OCI-LY1 (cell line): ENCODE results near the gene POU2F2.

ENCODE experiments used
- H2AFZ ChIP-seq: fragments of 200-600 bp; sonication (generic), shearing (Covaris generic); 2 replicates; pipeline ENCODE4 v1.6.0; 2014; ENCODE audit warnings: antibody characterized with exemption, mild to moderate bottlenecking, low read length
- H3F3A ChIP-seq: fragments of 200-600 bp; sonication (generic), shearing (Covaris generic); 2 replicates; pipeline ENCODE4 v1.6.0; 2014; ENCODE audit warnings: mild to moderate bottlenecking, antibody characterized with exemption, low read length, moderate library complexity; ENCODE audit not compliant: insufficient read depth
- H3K27ac ChIP-seq: fragments of 200-600 bp; sonication (generic); 2 replicates; pipeline ENCODE4 v1.5.1; 2014; ENCODE audit warnings: low read length, mixed run types, mild to moderate bottlenecking, low read depth; ENCODE audit not compliant: poor library complexity, severe bottlenecking
- H3K27me3 ChIP-seq: fragments of 200-600 bp; sonication (generic); 2 replicates; pipeline ENCODE4 v1.6.0; 2014; ENCODE audit warnings: antibody characterized with exemption, mild to moderate bottlenecking, low read length, moderate library complexity; ENCODE audit not compliant: insufficient read depth
- H3K36me3 ChIP-seq: fragments of 200-600 bp; sonication (generic); 2 replicates; pipeline ENCODE4 v1.6.1; 2014; ENCODE audit warnings: mild to moderate bottlenecking, antibody characterized with exemption, low read length, moderate library complexity, mixed read lengths; ENCODE audit not compliant: insufficient read depth
- H3K4me1 ChIP-seq: fragments of 200-600 bp; sonication (generic); 2 replicates; pipeline ENCODE4 v1.5.1; 2014; ENCODE audit warnings: mild to moderate bottlenecking, low read length, moderate library complexity; ENCODE audit not compliant: insufficient read depth, severe bottlenecking
- H3K4me2 ChIP-seq: fragments of 200-600 bp; sonication (generic), shearing (Covaris generic); 2 replicates; pipeline ENCODE4 v1.6.1; 2014; ENCODE audit warnings: low read length
- H3K4me3 ChIP-seq: fragments of 200-600 bp; sonication (generic); 2 replicates; pipeline ENCODE4 v1.5.1; 2014; ENCODE audit warnings: low read length, low read depth, mild to moderate bottlenecking, mixed read lengths; ENCODE audit not compliant: poor library complexity, severe bottlenecking
- H3K79me2 ChIP-seq: fragments of 200-600 bp; shearing (Covaris generic); 2 replicates; pipeline ENCODE4 v1.6.1; 2016; ENCODE audit warnings: mixed run types, low read length, mixed read lengths; ENCODE audit not compliant: insufficient read depth
- H3K9ac ChIP-seq: fragments of 200-600 bp; sonication (generic), shearing (Covaris generic); 2 replicates; pipeline ENCODE4 v1.6.1; 2014; ENCODE audit warnings: mild to moderate bottlenecking, low read length, mixed read lengths
- H3K9me2 ChIP-seq: fragments of 200-600 bp; sonication (generic), shearing (Covaris generic); 2 replicates; pipeline ENCODE4 v1.6.1; 2014; ENCODE audit warnings: low read depth, mild to moderate bottlenecking, low read length, mixed read lengths
- H3K9me3 ChIP-seq: fragments of 200-600 bp; shearing (Covaris generic); 2 replicates; pipeline ENCODE4 v1.6.1; 2014; ENCODE audit warnings: low read length, mixed read lengths
- H4K20me1 ChIP-seq: fragments of 200-600 bp; sonication (generic), shearing (Covaris generic); 2 replicates; pipeline ENCODE4 v1.6.0; 2016; ENCODE audit warnings: mild to moderate bottlenecking, low read length; ENCODE audit not compliant: insufficient read depth
- EZH2 ChIP-seq: fragments of 200-600 bp; sonication (generic), shearing (Covaris generic); IDR thresholded peaks from 2 replicates; pipeline ENCODE4 v1.8.0; 2017; ENCODE audit warnings: borderline replicate concordance, mixed run types, mild to moderate bottlenecking, antibody characterized with exemption, low read length, moderate library complexity, mixed read lengths
- TF ChIP-seq, protein P1 (sequence below): fragments of 200-600 bp; sonication (generic), shearing (Covaris generic); IDR thresholded peaks from 2 replicates; pipeline ENCODE4 v1.5.1; 2017; ENCODE audit warnings: mild to moderate bottlenecking, antibody characterized with exemption, low read length, moderate library complexity, mixed read lengths

Gene POU2F2

DNA sequence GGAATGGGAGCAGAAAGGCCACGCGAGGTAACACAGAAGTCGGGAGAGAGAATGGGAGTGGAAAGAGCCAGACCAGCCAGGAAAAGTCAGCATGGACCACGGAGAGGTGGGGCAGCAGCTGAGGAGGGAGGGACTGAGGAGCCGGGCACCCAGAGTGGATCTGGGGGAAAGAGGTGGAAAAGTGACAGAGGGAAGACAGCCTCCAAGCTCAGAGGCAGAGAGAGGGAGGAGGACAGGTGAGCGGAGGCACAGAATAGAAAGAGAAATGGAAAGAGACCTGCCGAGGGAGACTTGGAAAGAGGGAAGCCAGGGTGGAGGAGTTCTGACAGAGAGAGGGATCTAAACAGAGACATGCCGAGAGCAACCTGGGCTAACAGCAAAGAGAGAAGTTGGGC, 63.9 kb downstream of the POU2F2 start:
- no peak overlapping the region for H3K4me3 ChIP-seq
- no peak overlapping the region for H3K27ac ChIP-seq

GRCh38 chr19:42067315-42067888, 64.8 kb downstream of the POU2F2 start:
- no peaks in the 10 kb centered on the region for H4K20me1 ChIP-seq
- H3K4me3 ChIP-seq, result no peak overlapping the region
- no peaks in the 10 kb centered on the region for H3K79me2 ChIP-seq
- H3K9ac ChIP-seq, result no peak overlapping the region
- H3K27ac ChIP-seq, result no peak overlapping the region
- no peaks in the 10 kb centered on the region for H3F3A ChIP-seq
- H3K36me3 ChIP-seq, result no peaks in the 10 kb centered on the region
- H3K27me3 ChIP-seq, result no peaks in the 10 kb centered on the region
- H2AFZ ChIP-seq, result no peak overlapping the region
- no peak overlapping the region for H3K4me2 ChIP-seq
- H3K4me1 ChIP-seq, result no peaks in the 10 kb centered on the region
- H3K9me3 ChIP-seq, result no peaks in the 10 kb centered on the region
- H3K9me2 ChIP-seq, result no peaks in the 10 kb centered on the region
- no peak for TF ChIP-seq EZH2
- TF ChIP-seq, protein P1, sequence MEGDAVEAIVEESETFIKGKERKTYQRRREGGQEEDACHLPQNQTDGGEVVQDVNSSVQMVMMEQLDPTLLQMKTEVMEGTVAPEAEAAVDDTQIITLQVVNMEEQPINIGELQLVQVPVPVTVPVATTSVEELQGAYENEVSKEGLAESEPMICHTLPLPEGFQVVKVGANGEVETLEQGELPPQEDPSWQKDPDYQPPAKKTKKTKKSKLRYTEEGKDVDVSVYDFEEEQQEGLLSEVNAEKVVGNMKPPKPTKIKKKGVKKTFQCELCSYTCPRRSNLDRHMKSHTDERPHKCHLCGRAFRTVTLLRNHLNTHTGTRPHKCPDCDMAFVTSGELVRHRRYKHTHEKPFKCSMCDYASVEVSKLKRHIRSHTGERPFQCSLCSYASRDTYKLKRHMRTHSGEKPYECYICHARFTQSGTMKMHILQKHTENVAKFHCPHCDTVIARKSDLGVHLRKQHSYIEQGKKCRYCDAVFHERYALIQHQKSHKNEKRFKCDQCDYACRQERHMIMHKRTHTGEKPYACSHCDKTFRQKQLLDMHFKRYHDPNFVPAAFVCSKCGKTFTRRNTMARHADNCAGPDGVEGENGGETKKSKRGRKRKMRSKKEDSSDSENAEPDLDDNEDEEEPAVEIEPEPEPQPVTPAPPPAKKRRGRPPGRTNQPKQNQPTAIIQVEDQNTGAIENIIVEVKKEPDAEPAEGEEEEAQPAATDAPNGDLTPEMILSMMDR, result no peak

More for the DNA sequence above, 63.9 kb downstream of the POU2F2 start:
- Histone ChIP-seq H4K20me1 (no peaks in the 10 kb centered on the region), H3K36me3 (no peaks in the 10 kb centered on the region), H3K4me1 (no peaks in the 10 kb centered on the region), H3K4me2 (no peak overlapping the region), H3K79me2 (no peaks in the 10 kb centered on the region), H3F3A (no peaks in the 10 kb centered on the region), H3K9me2 (no peaks in the 10 kb centered on the region), H2AFZ (no peak overlapping the region), H3K9me3 (no peaks in the 10 kb centered on the region), H3K9ac (no peak overlapping the region), H3K27me3 (no peaks in the 10 kb centered on the region)
- TF ChIP-seq EZH2, result no peak
- TF ChIP-seq, protein P1, result no peak

DNA sequence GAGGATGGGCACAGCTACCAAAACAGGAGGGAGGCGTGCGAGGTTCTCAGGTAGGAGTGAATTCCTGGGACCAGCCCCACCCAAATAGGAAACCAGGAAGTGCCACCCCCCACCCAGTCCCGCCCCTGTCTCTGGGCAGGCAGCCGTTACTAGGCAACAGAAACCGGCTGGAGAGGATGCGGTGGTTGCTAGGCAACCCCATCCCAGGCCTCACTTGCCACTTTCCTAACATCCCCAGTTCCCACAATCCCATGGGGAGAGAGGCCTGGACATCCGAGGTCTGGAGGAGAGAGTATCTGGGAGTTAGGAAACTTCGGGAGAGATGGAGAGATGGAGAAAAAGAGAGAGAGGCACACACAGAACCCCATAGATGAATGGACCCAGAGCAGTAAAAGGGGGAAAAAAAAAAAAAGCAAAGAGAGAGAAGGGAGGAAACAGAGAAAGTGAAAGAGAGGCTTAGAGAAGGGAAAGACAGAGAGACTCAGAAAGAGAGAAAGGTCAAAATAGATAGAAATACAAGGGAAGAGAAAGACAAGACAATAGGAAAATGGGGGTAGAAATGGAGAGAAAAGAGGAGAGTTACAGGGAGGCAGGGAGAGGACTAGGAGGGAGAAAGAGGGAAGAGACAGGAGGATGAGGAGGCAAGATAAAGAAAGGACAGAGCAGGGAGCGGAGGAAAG, 66.0 kb downstream of the POU2F2 start:
- Histone ChIP-seq H3K4me3 (no peak overlapping the region), H3K27ac (no peak overlapping the region), H3K4me1 (no peaks in the 10 kb centered on the region), H2AFZ (no peak overlapping the region), H3K4me2 (no peak overlapping the region), H4K20me1 (no peaks in the 10 kb centered on the region), H3K79me2 (no peaks in the 10 kb centered on the region), H3K9me2 (no peaks in the 10 kb centered on the region), H3F3A (no peaks in the 10 kb centered on the region), H3K9me3 (no peaks in the 10 kb centered on the region), H3K27me3 (no peaks in the 10 kb centered on the region), H3K36me3 (no peaks in the 10 kb centered on the region), H3K9ac (no peak overlapping the region)
- no peak for TF ChIP-seq EZH2
- TF ChIP-seq, protein P1, result no peak
